ENCODE measurements around the gene GDPD5. TPM values are rescaled to one million over a fixed set of nuclear protein-coding genes. Genes with fewer than 3 reads are reported as not detected.

GDPD5 gene
- total RNA-seq, 6 donors from 2014 or later: 5.7 to 34.6 (median 14.0) TPM

DNA sequence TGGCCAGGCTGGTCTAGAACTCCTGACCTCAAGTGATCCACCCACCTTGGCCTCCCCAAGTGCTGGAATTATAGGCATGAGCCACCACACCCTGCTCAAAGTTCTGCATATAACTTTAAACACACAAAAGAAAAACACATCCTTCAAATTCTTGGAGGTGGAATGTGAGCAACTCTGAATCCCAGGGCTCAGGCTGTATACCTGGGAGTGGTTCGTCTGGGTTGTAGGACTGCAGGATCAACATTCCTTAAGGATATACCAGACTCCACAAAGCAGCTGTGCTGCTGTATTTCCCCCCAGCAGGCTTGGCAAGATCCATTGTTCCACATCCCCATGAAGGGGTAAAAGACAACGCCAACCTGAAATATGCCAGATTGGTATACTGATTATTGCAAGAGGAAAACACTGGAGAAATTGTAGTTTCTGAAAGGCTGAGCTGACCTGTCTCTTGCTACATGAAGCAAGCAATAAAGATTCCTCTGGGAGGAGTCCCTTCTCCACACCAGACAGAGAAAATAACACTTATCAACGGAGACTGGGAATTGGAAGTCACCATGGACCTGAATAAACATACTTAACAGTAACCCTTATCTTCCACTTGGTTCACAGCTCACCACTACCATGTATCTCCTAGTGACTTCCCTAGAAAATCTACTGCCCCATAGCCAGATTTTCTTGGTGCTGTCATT, 138.7 kb downstream of the GDPD5 start:
- no peaks in the 10 kb centered on the region for H3K27me3 ChIP-seq
- no peak overlapping the region for H3K27ac ChIP-seq
- H3K36me3 ChIP-seq: no peaks in the 10 kb centered on the region
- no peak for ATAC-seq (ENCODE audit: low FRiP score in 2 of 2)
- H3K4me3 ChIP-seq: no peak overlapping the region
- TF ChIP-seq EP300 (IDR thresholded peaks at IDR 0.05): no peak
- TF ChIP-seq, protein P1, sequence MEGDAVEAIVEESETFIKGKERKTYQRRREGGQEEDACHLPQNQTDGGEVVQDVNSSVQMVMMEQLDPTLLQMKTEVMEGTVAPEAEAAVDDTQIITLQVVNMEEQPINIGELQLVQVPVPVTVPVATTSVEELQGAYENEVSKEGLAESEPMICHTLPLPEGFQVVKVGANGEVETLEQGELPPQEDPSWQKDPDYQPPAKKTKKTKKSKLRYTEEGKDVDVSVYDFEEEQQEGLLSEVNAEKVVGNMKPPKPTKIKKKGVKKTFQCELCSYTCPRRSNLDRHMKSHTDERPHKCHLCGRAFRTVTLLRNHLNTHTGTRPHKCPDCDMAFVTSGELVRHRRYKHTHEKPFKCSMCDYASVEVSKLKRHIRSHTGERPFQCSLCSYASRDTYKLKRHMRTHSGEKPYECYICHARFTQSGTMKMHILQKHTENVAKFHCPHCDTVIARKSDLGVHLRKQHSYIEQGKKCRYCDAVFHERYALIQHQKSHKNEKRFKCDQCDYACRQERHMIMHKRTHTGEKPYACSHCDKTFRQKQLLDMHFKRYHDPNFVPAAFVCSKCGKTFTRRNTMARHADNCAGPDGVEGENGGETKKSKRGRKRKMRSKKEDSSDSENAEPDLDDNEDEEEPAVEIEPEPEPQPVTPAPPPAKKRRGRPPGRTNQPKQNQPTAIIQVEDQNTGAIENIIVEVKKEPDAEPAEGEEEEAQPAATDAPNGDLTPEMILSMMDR (IDR thresholded peaks at IDR 0.05): no peak
- 57 to 58% methylated on average over 3 of the region's 3 CpGs for WGBS, 2 donors
- H3K4me1 ChIP-seq: peaks cover 19 to 34% (median 24%) of the 10 kb centered on the region in 4 donors
- no peak for DNase-seq
- H3K9me3 ChIP-seq: no peaks in the 10 kb centered on the region

Small RNA genes within 50 kb of the gene (small RNA-seq; reads per million reads assigned to genes)
- gene SNORD15A: 0 reads per million in 4 donors
- 55.5 to 88.8 (median 73.1) reads per million in 4 donors for gene SNORD15B

Other genes starting within 250 kb of the GDPD5 start
- 100 to 1,000 TPM; 119 to 235 (median 170) TPM for gene ARRB1, start 174.3 kb downstream of the GDPD5 start, total RNA-seq
- gene RPS3, start 126.4 kb downstream of the GDPD5 start, total RNA-seq: 1,000 to 10,000 TPM in 4 of 6 donors, 100 to 1,000 TPM in 2; 474 to 2,141 (median 1,268) TPM
- 1 to 10 TPM; 3.5 to 7.3 (median 4.3) TPM for gene KLHL35, start 92.7 kb downstream of the GDPD5 start, total RNA-seq
- gene SERPINH1, start 36.3 kb upstream of the GDPD5 start, total RNA-seq: 100 to 1,000 TPM in 5 of 6 donors, 10 to 100 TPM in 1; 95.9 to 266 (median 145) TPM
- gene MAP6, start 143.1 kb upstream of the GDPD5 start, total RNA-seq: 10 to 100 TPM in 2 of 6 donors, 1 to 10 TPM in 4; 3.5 to 17.6 (median 8.9) TPM
- gene MOGAT2, start 191.9 kb upstream of the GDPD5 start, total RNA-seq: under 1 TPM in 2 of 6 donors, not detected in 4; 0.11 to 0.13 TPM
- gene DGAT2, start 242.8 kb upstream of the GDPD5 start, total RNA-seq: 10 to 100 TPM in 3 of 6 donors, 1 to 10 TPM in 3; 2.1 to 17.3 (median 10.4) TPM